OCI-LY7 (cell line): ENCODE data around the gene MOCS1. TPM values are rescaled to one million over a fixed set of nuclear protein-coding genes. Genes with fewer than 3 reads are reported as not detected.

Source experiments
- BruUV-seq: library from RNA; stranded (reverse); fragments of 400-500 nt; replicated peaks from 2 replicates; lab custom pipeline; 2021; lab: Mats Ljungman, UMichigan
- CTCF ChIA-PET: fragments of 300-600 bp; sonication (Branson Sonifier 250); formaldehyde crosslinking; loops from one replicate; lab custom pipeline; 2022; ENCODE audit warnings: antibody characterized with exemption; ENCODE audit not compliant: unreplicated experiment; lab: Charles Lee
- POLR2A ChIA-PET: fragments of 300-600 bp; sonication (Branson Sonifier 250); formaldehyde crosslinking; loops from one replicate; lab custom pipeline; 2022; ENCODE audit warnings: antibody characterized with exemption; lab: Charles Lee
- DNase-seq: peaks from one replicate; pipeline ENCODE4 v3.0.0-alpha.2; 2015; ENCODE audit warnings: low spot score
- H2AFZ ChIP-seq: fragments of 200-600 bp; sonication (generic), shearing (Covaris generic); 2 replicates; pipeline ENCODE4 v1.6.1; 2014; ENCODE audit warnings: mild to moderate bottlenecking, antibody characterized with exemption, low read length, moderate library complexity
- H3K27ac ChIP-seq: fragments of 200-600 bp; sonication (generic); 2 replicates; pipeline ENCODE4 v1.5.1; 2014; ENCODE audit warnings: mixed run types, low read depth, mild to moderate bottlenecking, moderate library complexity, low read length, inconsistent platforms; ENCODE audit not compliant: poor library complexity, severe bottlenecking
- H3K36me3 ChIP-seq: fragments of 200-600 bp; sonication (generic); 2 replicates; pipeline ENCODE4 v1.6.1; 2014; ENCODE audit warnings: mild to moderate bottlenecking, antibody characterized with exemption, low read length, moderate library complexity, mixed read lengths; ENCODE audit not compliant: insufficient read depth
- H3K4me1 ChIP-seq: fragments of 200-600 bp; sonication (generic); 2 replicates; pipeline ENCODE4 v1.5.1; 2014; ENCODE audit warnings: mild to moderate bottlenecking, low read length; ENCODE audit not compliant: insufficient read depth, poor library complexity, severe bottlenecking
- H3K4me2 ChIP-seq: fragments of 200-600 bp; sonication (generic); 2 replicates; pipeline ENCODE4 v1.6.1; 2014; ENCODE audit warnings: mild to moderate bottlenecking, low read length
- H3K4me3 ChIP-seq: fragments of 200-600 bp; sonication (generic); 2 replicates; pipeline ENCODE4 v1.5.1; 2014; ENCODE audit warnings: mild to moderate bottlenecking, low read depth, low read length; ENCODE audit not compliant: poor library complexity, severe bottlenecking
- H3K79me2 ChIP-seq: fragments of 200-600 bp; sonication (generic); 2 replicates; pipeline ENCODE4 v1.6.1; 2016; ENCODE audit warnings: low read depth, mild to moderate bottlenecking, low read length, moderate library complexity, mixed read lengths; ENCODE audit not compliant: insufficient read depth
- H3K9me2 ChIP-seq: fragments of 200-600 bp; sonication (generic); 2 replicates; pipeline ENCODE4 v1.6.1; 2016; ENCODE audit warnings: mild to moderate bottlenecking, low read length, mixed read lengths; ENCODE audit not compliant: insufficient read depth
- H3K9me3 ChIP-seq: fragments of 200-600 bp; sonication (generic); 2 replicates; pipeline ENCODE4 v1.6.1; 2014; ENCODE audit warnings: mild to moderate bottlenecking, mixed run types, low read length, mixed read lengths
- H4K20me1 ChIP-seq: fragments of 200-600 bp; sonication (generic); 2 replicates; pipeline ENCODE4 v1.6.1; 2014; ENCODE audit warnings: mild to moderate bottlenecking, antibody characterized with exemption, low read length, moderate library complexity, mixed read lengths; ENCODE audit not compliant: insufficient read depth
- CTCF ChIP-seq: fragments of 200-600 bp; sonication (generic); conservative IDR thresholded peaks from 2 replicates; pipeline ENCODE4 v1.5.1; 2014; ENCODE audit warnings: mild to moderate bottlenecking, antibody characterized with exemption, low read length, moderate library complexity, mixed read lengths
- EZH2phosphoT487 ChIP-seq: fragments of 200-600 bp; sonication (generic); IDR thresholded peaks from 2 replicates; pipeline ENCODE4 v1.6.1; 2018; ENCODE audit warnings: low read depth, borderline replicate concordance, mild to moderate bottlenecking, mixed run types, antibody characterized with exemption, low read length, moderate library complexity, mixed read lengths
- intact Hi-C: fragments of 100-400 bp; cut with micrococcal nuclease; formaldehyde crosslinking; loops from one replicate; pipeline ENCODE4 v1.10.0; 2022; ENCODE audit not compliant: unreplicated experiment
- total RNA-seq, 2 experiments: library from RNA; depleted of rRNA in 1 of 2; stranded (reverse); fragments of >200 nt in 1 of 2; shearing (Covaris generic) in 1 of 2; gene quantifications; 2 replicates each; pipeline ENCODE4 v1.2.3, GENCODE V29; 2014 to 2022

MOCS1 gene
- total RNA-seq, 2 experiments from 2014 or later: not detected

GRCh38 chr6:39880594-39880993, 53.7 kb downstream of the MOCS1 start:
- no TSS peak for BruUV-seq
- no peaks in the 10 kb centered on the region for H3K36me3 ChIP-seq
- intact Hi-C loops: no loop called here
- H3K27ac ChIP-seq: no peak overlapping the region
- no peaks in the 10 kb centered on the region for H3K9me3 ChIP-seq
- no peak overlapping the region for H3K4me2 ChIP-seq
- no peaks in the 10 kb centered on the region for H3K79me2 ChIP-seq
- ChIA-PET POLR2A (interaction anchor here (1.1 kb wide), 1 partner anchor 25 kb away, joined by 3 read pairs; no protein-coding TSS in a partner anchor), CTCF (no interaction called here)
- no peak for DNase-seq
- no peaks in the 10 kb centered on the region for H3K4me1 ChIP-seq
- no peaks in the 10 kb centered on the region for H4K20me1 ChIP-seq
- TF ChIP-seq EZH2phosphoT487 (no peak), CTCF (no peak)
- H2AFZ ChIP-seq: no peak overlapping the region
- H3K9me2 ChIP-seq: no peaks in the 10 kb centered on the region
- H3K4me3 ChIP-seq: no peak overlapping the region

GRCh38 chr6:39879535-39879934, 54.7 kb downstream of the MOCS1 start:
- Histone ChIP-seq H3K36me3 (no peaks in the 10 kb centered on the region), H4K20me1 (no peaks in the 10 kb centered on the region), H3K79me2 (no peaks in the 10 kb centered on the region), H3K4me2 (no peak overlapping the region), H2AFZ (no peak overlapping the region), H3K9me3 (no peaks in the 10 kb centered on the region), H3K4me1 (no peaks in the 10 kb centered on the region), H3K9me2 (no peaks in the 10 kb centered on the region), H3K27ac (no peak overlapping the region), H3K4me3 (no peak overlapping the region)
- DNase-seq: no peak
- ChIA-PET CTCF (interaction anchor here (0.7 kb wide), 1 partner anchor 14 kb away, joined by 3 read pairs; no protein-coding TSS in a partner anchor), POLR2A (no interaction called here)
- TF ChIP-seq CTCF: no peak
- TF ChIP-seq EZH2phosphoT487: no peak
- intact Hi-C loops: no loop called here
- no TSS peak for BruUV-seq

GRCh38 chr6:39876826-39877225, 57.4 kb downstream of the MOCS1 start:
- no peak overlapping the region for H3K27ac ChIP-seq
- ChIA-PET CTCF (no interaction called here), POLR2A (interaction anchor here (0.6 to 1.0 kb wide), 2 partner anchors 24 to 36 kb away, joined by 3 read pairs; no protein-coding TSS in a partner anchor)
- no peaks in the 10 kb centered on the region for H3K4me1 ChIP-seq
- intact Hi-C loops: no loop called here
- no peak overlapping the region for H3K4me3 ChIP-seq
- no TSS peak for BruUV-seq
- TF ChIP-seq CTCF (no peak), EZH2phosphoT487 (no peak)
- no peaks in the 10 kb centered on the region for H3K79me2 ChIP-seq
- H3K9me3 ChIP-seq: no peaks in the 10 kb centered on the region
- DNase-seq: no peak
- H3K9me2 ChIP-seq: no peaks in the 10 kb centered on the region
- H4K20me1 ChIP-seq: no peaks in the 10 kb centered on the region
- no peaks in the 10 kb centered on the region for H3K36me3 ChIP-seq
- H3K4me2 ChIP-seq: no peak overlapping the region
- no peak overlapping the region for H2AFZ ChIP-seq
